Esophagus muscularis mucosa (tissue), 4 donors: ENCODE results near the gene MBD3. TPM values are rescaled to one million over a fixed set of nuclear protein-coding genes. Genes with fewer than 3 reads are reported as not detected.

Experiments
- DNase-seq: peaks from one replicate; pipeline ENCODE4 v3.0.0-alpha.2; 2017; ENCODE audit errors: extremely low spot score
- H3K27ac ChIP-seq, 4 donors: fragments of 200-600 bp; sonication (generic); replicated peaks in 1 of 4; 1 replicate in 3 of 4; 2 replicates in 1 of 4; pipeline ENCODE4 v1.5.1; 2016 to 2019; ENCODE audit warnings: mild to moderate bottlenecking in 1 of 4
- H3K27me3 ChIP-seq, 4 donors: fragments of 200-600 bp; sonication (generic); one replicate each; pipeline versions ENCODE4 v1.5.1 to v1.6.0; 2016 to 2019
- H3K36me3 ChIP-seq, 4 donors: fragments of 200-600 bp; sonication (generic); one replicate each; pipeline ENCODE4 v1.5.1; 2016 to 2019
- H3K4me1 ChIP-seq, 4 donors: fragments of 200-600 bp; sonication (generic); one replicate each; pipeline ENCODE4 v1.5.1; 2016 to 2019
- H3K4me3 ChIP-seq, 4 donors: fragments of 200-600 bp; sonication (generic); 1 replicate in 2 of 4; 2 replicates in 2 of 4; pipeline ENCODE4 v1.5.1; 2016 to 2019; ENCODE audit warnings: mild to moderate bottlenecking in 4 of 4, moderate library complexity in 1 of 4
- H3K9me3 ChIP-seq, 4 donors: fragments of 200-600 bp; sonication (generic); 1 replicate in 3 of 4; 2 replicates in 1 of 4; pipeline ENCODE4 v1.5.1; 2016 to 2019
- CTCF ChIP-seq, 3 experiments: fragments of 200-600 bp in 2 of 3; fragments of 450-650 bp in 1 of 3; sonication (generic) in 2 of 3; IDR thresholded peaks; one replicate each; pipeline ENCODE4 v1.5.1; 2017 to 2019; ENCODE audit warnings: antibody characterized with exemption in 3 of 3, mild to moderate bottlenecking in 2 of 3, moderate library complexity in 1 of 3
- EP300 ChIP-seq: sonication (generic); formaldehyde crosslinking; IDR thresholded peaks from one replicate; pipeline ENCODE4 v1.6.1; 2017; ENCODE audit warnings: antibody characterized with exemption
- POLR2A ChIP-seq: fragments of 450-650 bp; IDR thresholded peaks from one replicate; pipeline ENCODE4 v1.6.1; 2017; ENCODE audit warnings: antibody characterized with exemption, moderate library complexity, mild to moderate bottlenecking, low read depth
- POLR2AphosphoS5 ChIP-seq, 2 donors: sonication (generic); formaldehyde crosslinking; IDR thresholded peaks; one replicate each; pipeline ENCODE4 v1.6.1; 2017; ENCODE audit warnings: antibody characterized with exemption in 2 of 2
- WGBS: methylation state at CpG from one replicate; pipeline ENCODE4 v1.1.5; 2018; 5-methylcytosine and 5-hydroxymethylcytosine counted together
- intact Hi-C: fragments of 100-400 bp; cut with DNase I; formaldehyde crosslinking; loops from one replicate; pipeline ENCODE4 v1.15.1; 2023
- small RNA-seq, 3 donors: library from RNA; depleted of rRNA; stranded (forward); fragments of <200 nt; gene quantifications; one replicate each; pipeline ENCODE3, GENCODE V24; 2016
- total RNA-seq, 4 donors: library from RNA; depleted of rRNA; stranded (reverse); fragments of >200 nt; gene quantifications; one replicate each; pipeline versions ENCODE4 v1.1.0 to v1.2.1, GENCODE V29; 2016

The MBD3 gene
- total RNA-seq, 4 donors from 2014 or later = 81.8 to 152 (median 114) TPM

GRCh38 chr19:1526066-1526778 lies 66.4 kb downstream of the MBD3 start:
- TF ChIP-seq EP300 (no peak), CTCF (IDR thresholded peaks at IDR 0.05) (no peak), POLR2A (no peak), POLR2AphosphoS5 (IDR thresholded peaks at IDR 0.05) (no peak)
- H3K4me1 ChIP-seq = peaks cover 9 to 16% (median 13%) of the 10 kb centered on the region in 4 donors
- peaks cover 0 to 91% (median 30%) of the 10 kb centered on the region in 4 donors for H3K27me3 ChIP-seq
- no peaks in the 10 kb centered on the region for H3K9me3 ChIP-seq
- no peak overlapping the region for H3K4me3 ChIP-seq
- intact Hi-C loops = no loop called here
- DNase-seq = no peak
- 73% methylated on average over 16 of the region's 33 CpGs for WGBS
- no peaks in the 10 kb centered on the region for H3K36me3 ChIP-seq
- H3K27ac ChIP-seq = no peak overlapping the region

- TF ChIP-seq POLR2A (no peak), EP300 (no peak), POLR2AphosphoS5 (IDR thresholded peaks at IDR 0.05) (no peak), CTCF (IDR thresholded peaks at IDR 0.05) (no peak)
- H3K27ac ChIP-seq = no peak overlapping the region
- no peaks in the 10 kb centered on the region for H3K9me3 ChIP-seq
- WGBS = 65% methylated on average over 27 of the region's 31 CpGs
- H3K36me3 ChIP-seq = no peaks in the 10 kb centered on the region
- H3K4me1 ChIP-seq = peaks cover 9 to 16% (median 13%) of the 10 kb centered on the region in 4 donors
- H3K27me3 ChIP-seq = peaks cover 0 to 90% (median 30%) of the 10 kb centered on the region in 4 donors
- no peak for DNase-seq
- intact Hi-C loops = no loop called here
- no peak overlapping the region for H3K4me3 ChIP-seq
These were observed 67.3 kb downstream of the MBD3 start for GRCh38 chr19:1525343-1525742.

- no peak for TF ChIP-seq CTCF (IDR thresholded peaks at IDR 0.05)
- TF ChIP-seq EP300 = no peak
- no peak for TF ChIP-seq POLR2A
- no peak for TF ChIP-seq POLR2AphosphoS5 (IDR thresholded peaks at IDR 0.05)
- no peak overlapping the region for H3K4me3 ChIP-seq
- no peaks in the 10 kb centered on the region for H3K9me3 ChIP-seq
- H3K4me1 ChIP-seq = peaks cover 9 to 16% (median 13%) of the 10 kb centered on the region in 4 donors
- peaks cover 0 to 90% (median 30%) of the 10 kb centered on the region in 4 donors for H3K27me3 ChIP-seq
- intact Hi-C loops = no loop called here
- no peak overlapping the region for H3K27ac ChIP-seq
- whole genome bisulfite sequencing = 54% methylated on average over 7 of the region's 17 CpGs
- H3K36me3 ChIP-seq = no peaks in the 10 kb centered on the region
- DNase-seq = no peak
These were observed 67.7 kb downstream of the MBD3 start for GRCh38 chr19:1524972-1525325.

- no peaks in the 10 kb centered on the region for H3K9me3 ChIP-seq
- intact Hi-C loops = no loop called here
- peak overlapping the region; percentile 35 to 51 (median 36) for H3K4me3 ChIP-seq
- peaks cover 9 to 16% (median 13%) of the 10 kb centered on the region in 4 donors for H3K4me1 ChIP-seq
- no peaks in the 10 kb centered on the region for H3K36me3 ChIP-seq
- 12% methylated on average over 22 of the region's 49 CpGs for WGBS
- no peak for TF ChIP-seq POLR2A
- no peak overlapping the region for H3K27ac ChIP-seq
- no peak for DNase-seq
- peaks cover 0 to 90% (median 30%) of the 10 kb centered on the region in 4 donors for H3K27me3 ChIP-seq
These were observed 68.2 kb downstream of the MBD3 start for GRCh38 chr19:1524287-1524971.

Small RNAs within 50 kb of the gene (small RNA-seq; reads per million reads assigned to genes)
- gene AC005943.2 = 0 reads per million in 3 donors
- gene RN7SL477P = 0 reads per million in 3 donors
- 0 reads per million in 3 donors for gene RNU6-1223P

Other genes with a start within 250 kb of the MBD3 start
- gene NDUFS7, start 209.0 kb downstream of the MBD3 start, total RNA-seq = 100 to 1,000 TPM in 1 of 4 donors, 10 to 100 TPM in 3; 85.6 to 110 (median 89.4) TPM
- 10 to 100 TPM in 3 of 4 donors, 1 to 10 TPM in 1; 5.8 to 13.4 (median 11.9) TPM for gene GAMT, start 191.3 kb downstream of the MBD3 start, total RNA-seq
- gene DAZAP1, start 185.3 kb downstream of the MBD3 start, total RNA-seq = 10 to 100 TPM; 44.9 to 79.4 (median 52.9) TPM
- gene RPS15, start 154.5 kb downstream of the MBD3 start, total RNA-seq = 1,000 to 10,000 TPM; 1,297 to 2,978 (median 2,171) TPM
- 1 to 10 TPM in 2 of 4 donors, under 1 TPM in 2; 0.42 to 1.8 (median 1.2) TPM for gene APC2, start 142.7 kb downstream of the MBD3 start, total RNA-seq
- gene C19orf25, start 113.7 kb downstream of the MBD3 start, total RNA-seq = 10 to 100 TPM; 21.6 to 43.6 (median 29.8) TPM
- gene PCSK4, start 102.5 kb downstream of the MBD3 start, total RNA-seq = 1 to 10 TPM; 1.9 to 5.4 (median 3.3) TPM
- 1 to 10 TPM in 1 of 4 donors, under 1 TPM in 2, not detected in 1; 0.23 to 2.3 (median 0.99) TPM for gene REEP6, start 101.7 kb downstream of the MBD3 start, total RNA-seq
- gene ADAMTSL5, start 79.8 kb downstream of the MBD3 start, total RNA-seq = 1 to 10 TPM; 3.9 to 5.9 (median 4.7) TPM
- under 1 TPM in 1 of 4 donors, not detected in 3; 0.17 TPM for gene PLK5, start 68.8 kb downstream of the MBD3 start, total RNA-seq
- gene MEX3D, start 24.5 kb downstream of the MBD3 start, total RNA-seq = 10 to 100 TPM; 21.6 to 64.4 (median 47.5) TPM
- 100 to 1,000 TPM; 111 to 152 (median 132) TPM for gene UQCR11, start 12.6 kb upstream of the MBD3 start, total RNA-seq
- 10 to 100 TPM; 32.0 to 53.6 (median 46.5) TPM for gene TCF3, start 59.8 kb upstream of the MBD3 start, total RNA-seq
- not detected for gene ONECUT3, start 160.6 kb upstream of the MBD3 start, total RNA-seq
- gene ATP8B3, start 219.4 kb upstream of the MBD3 start, total RNA-seq = under 1 TPM; 0.19 to 0.92 (median 0.66) TPM